SK-N-SH treated with all-trans-retinoic acid at 6 μM for 48 hours (cell line): ENCODE measurements around the gene DRC7.

Experiments
- BACH2 ChIP-seq: fragments of 250-450 bp; sonication (Bioruptor Pico); IDR thresholded peaks from 2 replicates; pipeline ENCODE4 v1.9.0; 2021; ENCODE audit warnings: mild to moderate bottlenecking, borderline replicate concordance
- TCF4 ChIP-seq: fragments of 250-450 bp; sonication (Bioruptor Pico); IDR thresholded peaks from 2 replicates; pipeline ENCODE4 v1.8.0; 2021; ENCODE audit warnings: mild to moderate bottlenecking, moderate library complexity, borderline replicate concordance
- ZFP3 ChIP-seq: fragments of 250-450 bp; sonication (Bioruptor Pico); IDR thresholded peaks from 2 replicates; pipeline ENCODE4 v1.5.0; 2020; ENCODE audit warnings: mild to moderate bottlenecking, moderate library complexity
- ZFP30 ChIP-seq: fragments of 450-650 bp; formaldehyde crosslinking; IDR thresholded peaks from 2 replicates; pipeline ENCODE4 v1.5.0; 2022; ENCODE audit warnings: mild to moderate bottlenecking, moderate library complexity
- ZNF8 ChIP-seq: fragments of 450-650 bp; formaldehyde crosslinking; IDR thresholded peaks from 2 replicates; pipeline ENCODE4 v1.5.0; 2020; ENCODE audit warnings: mild to moderate bottlenecking, moderate library complexity
- TF ChIP-seq, protein P1 (sequence below): fragments of 250-450 bp; sonication (Bioruptor Pico); IDR thresholded peaks from 2 replicates; pipeline ENCODE4 v1.5.1; 2021; ENCODE audit warnings: mild to moderate bottlenecking, moderate library complexity
- TF ChIP-seq, protein P2 (sequence below): fragments of 250-450 bp; sonication (Bioruptor Pico); IDR thresholded peaks from 2 replicates; pipeline ENCODE4 v1.5.1; 2020; ENCODE audit warnings: low read depth, mild to moderate bottlenecking, moderate library complexity

DNA sequence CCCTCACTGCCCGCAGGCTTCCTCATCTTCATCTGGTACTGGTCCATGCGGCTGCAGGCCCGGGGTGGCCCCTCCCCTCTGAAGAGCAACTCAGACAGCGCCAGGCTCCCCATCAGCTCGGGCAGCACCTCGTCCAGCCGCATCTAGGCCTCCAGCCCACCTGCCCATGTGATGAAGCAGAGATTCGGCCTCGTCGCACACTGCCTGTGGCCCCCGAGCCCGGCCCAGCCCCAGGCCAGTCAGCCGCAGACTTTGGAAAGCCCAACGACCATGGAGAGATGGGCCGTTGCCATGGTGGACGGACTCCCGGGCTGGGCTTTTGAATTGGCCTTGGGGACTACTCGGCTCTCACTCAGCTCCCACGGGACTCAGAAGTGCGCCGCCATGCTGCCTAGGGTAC is 31.2 kb upstream of the DRC7 start:
- TF ChIP-seq BACH2 (CRISPR knock-in tag), result no peak
- no peak for TF ChIP-seq ZNF8 (CRISPR knock-in tag)
- TF ChIP-seq ZFP3 (CRISPR knock-in tag), result no peak
- TF ChIP-seq, protein P1, sequence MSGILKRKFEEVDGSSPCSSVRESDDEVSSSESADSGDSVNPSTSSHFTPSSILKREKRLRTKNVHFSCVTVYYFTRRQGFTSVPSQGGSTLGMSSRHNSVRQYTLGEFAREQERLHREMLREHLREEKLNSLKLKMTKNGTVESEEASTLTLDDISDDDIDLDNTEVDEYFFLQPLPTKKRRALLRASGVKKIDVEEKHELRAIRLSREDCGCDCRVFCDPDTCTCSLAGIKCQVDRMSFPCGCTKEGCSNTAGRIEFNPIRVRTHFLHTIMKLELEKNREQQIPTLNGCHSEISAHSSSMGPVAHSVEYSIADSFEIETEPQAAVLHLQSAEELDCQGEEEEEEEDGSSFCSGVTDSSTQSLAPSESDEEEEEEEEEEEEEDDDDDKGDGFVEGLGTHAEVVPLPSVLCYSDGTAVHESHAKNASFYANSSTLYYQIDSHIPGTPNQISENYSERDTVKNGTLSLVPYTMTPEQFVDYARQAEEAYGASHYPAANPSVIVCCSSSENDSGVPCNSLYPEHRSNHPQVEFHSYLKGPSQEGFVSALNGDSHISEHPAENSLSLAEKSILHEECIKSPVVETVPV (CRISPR knock-in tag), result no peak
- TF ChIP-seq TCF4 (CRISPR knock-in tag), result no peak
- TF ChIP-seq, protein P2, sequence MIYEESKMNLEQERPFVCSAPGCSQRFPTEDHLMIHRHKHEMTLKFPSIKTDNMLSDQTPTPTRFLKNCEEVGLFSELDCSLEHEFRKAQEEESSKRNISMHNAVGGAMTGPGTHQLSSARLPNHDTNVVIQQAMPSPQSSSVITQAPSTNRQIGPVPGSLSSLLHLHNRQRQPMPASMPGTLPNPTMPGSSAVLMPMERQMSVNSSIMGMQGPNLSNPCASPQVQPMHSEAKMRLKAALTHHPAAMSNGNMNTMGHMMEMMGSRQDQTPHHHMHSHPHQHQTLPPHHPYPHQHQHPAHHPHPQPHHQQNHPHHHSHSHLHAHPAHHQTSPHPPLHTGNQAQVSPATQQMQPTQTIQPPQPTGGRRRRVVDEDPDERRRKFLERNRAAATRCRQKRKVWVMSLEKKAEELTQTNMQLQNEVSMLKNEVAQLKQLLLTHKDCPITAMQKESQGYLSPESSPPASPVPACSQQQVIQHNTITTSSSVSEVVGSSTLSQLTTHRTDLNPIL, result no peak
- no peak for TF ChIP-seq ZFP30
